H1 (cell line): Measurements from ENCODE around the gene PTPN7. TPM values are rescaled to one million over a fixed set of nuclear protein-coding genes. Genes with fewer than 3 reads are reported as not detected.

Experiments
- ASH2L ChIP-seq: fragments of 200-600, 300-600 bp; sonication (generic); IDR thresholded peaks from one replicate; pipeline ENCODE4 v1.7.1; 2017; ENCODE audit warnings: low read length
- CTBP2 ChIP-seq: IDR thresholded peaks from 2 replicates; pipeline ENCODE4 v1.7.0; 2011; ENCODE audit warnings: borderline replicate concordance, mild to moderate bottlenecking, moderate library complexity, mixed read lengths, low read length; ENCODE audit not compliant: insufficient read depth, insufficient read length
- CTCF ChIP-seq, 3 experiments: IDR thresholded peaks; 1 replicate in 2 of 3; 2 replicates in 1 of 3; pipeline versions ENCODE4 v1.5.1 to v1.6.1; 2011; ENCODE audit warnings: low read length in 3 of 3, mild to moderate bottlenecking in 3 of 3, inconsistent platforms in 2 of 3, low read depth in 1 of 3, moderate library complexity in 1 of 3; ENCODE audit not compliant: insufficient read depth in 1 of 3; ENCODE audit errors: control extremely low read depth in 1 of 3
- EZH2 ChIP-seq: fragments of 200-600 bp; sonication (generic); IDR thresholded peaks from 2 replicates; pipeline ENCODE4 v1.7.1; 2012; ENCODE audit warnings: low read depth, mild to moderate bottlenecking, moderate library complexity, low read length, inconsistent platforms; ENCODE audit not compliant: severe bottlenecking
- FOSL1 ChIP-seq: IDR thresholded peaks from 2 replicates; pipeline ENCODE4 v1.6.1; 2011; ENCODE audit warnings: mild to moderate bottlenecking, low read depth, low read length, moderate library complexity; ENCODE audit not compliant: insufficient read depth
- HDAC2 ChIP-seq, 2 experiments: fragments of 300-600 bp in 1 of 2; sonication (generic) in 1 of 2; IDR thresholded peaks; 2 replicates each; pipeline ENCODE4 v1.6.1; 2011 to 2012; ENCODE audit warnings: low read depth in 2 of 2, low read length in 2 of 2, mild to moderate bottlenecking in 2 of 2, moderate library complexity in 2 of 2, borderline replicate concordance in 1 of 2, inconsistent platforms in 1 of 2
- HDAC6 ChIP-seq: IDR thresholded peaks from one replicate; pipeline ENCODE4 v1.7.1; 2012; ENCODE audit warnings: low read depth, mild to moderate bottlenecking, inconsistent platforms, low read length, moderate library complexity
- JUN ChIP-seq: IDR thresholded peaks from 2 replicates; pipeline ENCODE4 v1.6.1; 2011; ENCODE audit warnings: low read depth, mild to moderate bottlenecking, improper control_type of control experiment, low read length
- KDM1A ChIP-seq: fragments of 200-600, 300-600 bp; sonication (generic); IDR thresholded peaks from 2 replicates; pipeline ENCODE4 v1.7.1; 2016; ENCODE audit warnings: mild to moderate bottlenecking, low read length, borderline replicate concordance
- NANOG ChIP-seq: IDR thresholded peaks from 2 replicates; pipeline ENCODE4 v1.6.1; 2011; ENCODE audit warnings: low read length, low read depth, mild to moderate bottlenecking, inconsistent platforms; ENCODE audit not compliant: insufficient read depth, poor library complexity, severe bottlenecking
- POLR2A ChIP-seq, 2 experiments: IDR thresholded peaks; 1 replicate in 1 of 2; 2 replicates in 1 of 2; pipeline ENCODE4 v1.6.1; 2011; ENCODE audit warnings: low read depth in 2 of 2, low read length in 2 of 2, mild to moderate bottlenecking in 2 of 2; ENCODE audit errors: control extremely low read depth in 1 of 2
- RNF2 ChIP-seq: fragments of 200-900, 300-1000 bp; sonication (generic); IDR thresholded peaks from 2 replicates; pipeline ENCODE4 v1.7.1; 2016; ENCODE audit warnings: borderline replicate concordance, low read depth, mild to moderate bottlenecking, antibody characterized with exemption, low read length; ENCODE audit not compliant: poor library complexity, severe bottlenecking; ENCODE audit errors: missing control alignments
- SAP30 ChIP-seq: fragments of 300-600 bp; sonication (generic); IDR thresholded peaks from 2 replicates; pipeline ENCODE4 v1.7.1; 2012; ENCODE audit warnings: low read length, moderate library complexity, mild to moderate bottlenecking, inconsistent platforms; ENCODE audit not compliant: insufficient read depth, insufficient replicate concordance
- SIN3A ChIP-seq, 2 experiments: IDR thresholded peaks in 1 of 2; conservative IDR thresholded peaks in 1 of 2; 2 replicates each; pipeline ENCODE4 v1.6.1; 2011 to 2012; ENCODE audit warnings: low read length in 2 of 2, improper control_type of control experiment in 1 of 2, low read depth in 1 of 2, mild to moderate bottlenecking in 1 of 2
- SIRT6 ChIP-seq: IDR thresholded peaks from one replicate; pipeline ENCODE4 v1.7.1; 2012; ENCODE audit warnings: low read length, inconsistent platforms
- ZNF274 ChIP-seq: IDR thresholded peaks from 2 replicates; pipeline ENCODE4 v1.7.0; 2012; ENCODE audit warnings: low read length, borderline replicate concordance; ENCODE audit errors: extremely low read depth
- polyA plus RNA-seq, 7 experiments: library from polyadenylated mRNA; depleted of rRNA in 3 of 7; stranded (reverse) in 5 of 7; unstranded in 2 of 7; fragments of >200 nt in 5 of 7; fragments of 200-250 nt in 2 of 7; gene quantifications; 1 replicate in 5 of 7; 2 replicates in 1 of 7; 4 replicates in 1 of 7; pipeline versions ENCODE4 v1.2.1 to v1.2.3, GENCODE V29; 2011 to 2013; ENCODE audit warnings: missing spikeins in 2 of 7, mixed read lengths in 2 of 7
- total RNA-seq: library from RNA; stranded (reverse); fragmentation: NEBNext Ultra II Directional; extraction: Animal tissue kit (Norgen Biotek cat#: 25700); gene quantifications from 2 replicates; pipeline ENCODE4 v1.2.1, GENCODE V29; 2021

Gene PTPN7
- total and polyA plus RNA-seq, 2 of the 8 experiments (the other 6 are each of a cell fraction or from before 2014, with no cell fraction given) = 0.20 TPM; not detected in 1

- TF ChIP-seq SIN3A (conservative IDR thresholded peaks at IDR 0.05 in 1 of 2, IDR thresholded peaks at IDR 0.05 in 1 of 2; ENCODE audit: low read depth in 1 of 2, low read length in 2 of 2) = peak; percentile 92 to 98
- no peak for TF ChIP-seq SIRT6
- TF ChIP-seq JUN = no peak
- TF ChIP-seq ASH2L = no peak
- peak; percentile 81 for TF ChIP-seq SAP30
- no peak for TF ChIP-seq RNF2
- no peak for TF ChIP-seq HDAC6
- TF ChIP-seq POLR2A (IDR thresholded peaks at IDR 0.05; ENCODE audit: control extremely low read depth in 1 of 2, low read depth in 2 of 2, low read length in 2 of 2) = no peak
- no peak for TF ChIP-seq CTBP2
- no peak for TF ChIP-seq KDM1A
- no peak for TF ChIP-seq FOSL1
- TF ChIP-seq EZH2 = peak; percentile 23
- TF ChIP-seq HDAC2 (IDR thresholded peaks at IDR 0.05; ENCODE audit: borderline replicate concordance in 1 of 2, low read depth in 2 of 2, low read length in 2 of 2) = 0 out of 4 replicates have a peak, but pooled peaks of 1 of the 2 experiments have one; percentile 52
- no peak for TF ChIP-seq ZNF274
- TF ChIP-seq NANOG = no peak
- peak; percentile 93 to 97 (median 96) for TF ChIP-seq CTCF (IDR thresholded peaks at IDR 0.05; ENCODE audit: control extremely low read depth in 1 of 3, insufficient read depth in 1 of 3, low read depth in 1 of 3, low read length in 3 of 3)
These were observed 32.6 kb upstream of the PTPN7 start (continued) for GRCh38 chr1:202192770-202193613.
